HG02973 (cell line): ENCODE results near the gene RBM15.
A peak's percentile ranks its signal among the peaks of the same experiment; 100 is the strongest.

ENCODE experiments used
- ATAC-seq: cut with Tn5 transposase; IDR thresholded peaks from one replicate; pipeline ENCODE4 v1.9.1; 2021; ENCODE audit warnings: moderate library complexity; ENCODE audit not compliant: unreplicated experiment

RBM15 gene, protein sequence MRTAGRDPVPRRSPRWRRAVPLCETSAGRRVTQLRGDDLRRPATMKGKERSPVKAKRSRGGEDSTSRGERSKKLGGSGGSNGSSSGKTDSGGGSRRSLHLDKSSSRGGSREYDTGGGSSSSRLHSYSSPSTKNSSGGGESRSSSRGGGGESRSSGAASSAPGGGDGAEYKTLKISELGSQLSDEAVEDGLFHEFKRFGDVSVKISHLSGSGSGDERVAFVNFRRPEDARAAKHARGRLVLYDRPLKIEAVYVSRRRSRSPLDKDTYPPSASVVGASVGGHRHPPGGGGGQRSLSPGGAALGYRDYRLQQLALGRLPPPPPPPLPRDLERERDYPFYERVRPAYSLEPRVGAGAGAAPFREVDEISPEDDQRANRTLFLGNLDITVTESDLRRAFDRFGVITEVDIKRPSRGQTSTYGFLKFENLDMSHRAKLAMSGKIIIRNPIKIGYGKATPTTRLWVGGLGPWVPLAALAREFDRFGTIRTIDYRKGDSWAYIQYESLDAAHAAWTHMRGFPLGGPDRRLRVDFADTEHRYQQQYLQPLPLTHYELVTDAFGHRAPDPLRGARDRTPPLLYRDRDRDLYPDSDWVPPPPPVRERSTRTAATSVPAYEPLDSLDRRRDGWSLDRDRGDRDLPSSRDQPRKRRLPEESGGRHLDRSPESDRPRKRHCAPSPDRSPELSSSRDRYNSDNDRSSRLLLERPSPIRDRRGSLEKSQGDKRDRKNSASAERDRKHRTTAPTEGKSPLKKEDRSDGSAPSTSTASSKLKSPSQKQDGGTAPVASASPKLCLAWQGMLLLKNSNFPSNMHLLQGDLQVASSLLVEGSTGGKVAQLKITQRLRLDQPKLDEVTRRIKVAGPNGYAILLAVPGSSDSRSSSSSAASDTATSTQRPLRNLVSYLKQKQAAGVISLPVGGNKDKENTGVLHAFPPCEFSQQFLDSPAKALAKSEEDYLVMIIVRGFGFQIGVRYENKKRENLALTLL

DNA sequence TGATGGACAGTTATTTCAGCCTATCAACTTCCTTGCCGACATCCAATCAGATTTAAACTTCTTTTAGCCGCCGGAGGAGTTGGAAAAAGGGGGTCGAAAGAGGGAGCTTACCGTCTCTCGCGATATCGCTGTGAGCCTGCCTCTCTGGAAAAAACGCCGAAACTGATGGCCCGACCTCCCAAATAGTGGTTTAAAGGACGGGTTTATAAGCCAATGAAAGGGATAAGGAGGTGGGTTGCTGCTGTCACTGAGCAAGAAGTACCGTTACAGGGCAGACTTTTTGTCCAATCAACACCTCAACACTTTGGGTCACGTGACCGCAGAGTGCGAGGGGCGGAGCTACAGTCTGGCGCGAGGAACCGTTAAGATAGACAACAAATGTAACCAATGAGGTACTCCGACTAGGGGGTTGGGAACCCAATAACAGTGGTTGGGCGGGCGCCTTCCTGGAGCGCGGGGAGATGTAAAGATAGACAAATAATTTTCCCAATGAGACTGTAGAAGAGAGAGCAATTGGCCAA is at the start of gene RBM15:
RBM15 (plus strand) TSS at position 492 of the 521 bp plus-strand sequence; CDS start at position 521, 29 bp downstream.
- ATAC-seq, result peak; percentile 63

DNA sequence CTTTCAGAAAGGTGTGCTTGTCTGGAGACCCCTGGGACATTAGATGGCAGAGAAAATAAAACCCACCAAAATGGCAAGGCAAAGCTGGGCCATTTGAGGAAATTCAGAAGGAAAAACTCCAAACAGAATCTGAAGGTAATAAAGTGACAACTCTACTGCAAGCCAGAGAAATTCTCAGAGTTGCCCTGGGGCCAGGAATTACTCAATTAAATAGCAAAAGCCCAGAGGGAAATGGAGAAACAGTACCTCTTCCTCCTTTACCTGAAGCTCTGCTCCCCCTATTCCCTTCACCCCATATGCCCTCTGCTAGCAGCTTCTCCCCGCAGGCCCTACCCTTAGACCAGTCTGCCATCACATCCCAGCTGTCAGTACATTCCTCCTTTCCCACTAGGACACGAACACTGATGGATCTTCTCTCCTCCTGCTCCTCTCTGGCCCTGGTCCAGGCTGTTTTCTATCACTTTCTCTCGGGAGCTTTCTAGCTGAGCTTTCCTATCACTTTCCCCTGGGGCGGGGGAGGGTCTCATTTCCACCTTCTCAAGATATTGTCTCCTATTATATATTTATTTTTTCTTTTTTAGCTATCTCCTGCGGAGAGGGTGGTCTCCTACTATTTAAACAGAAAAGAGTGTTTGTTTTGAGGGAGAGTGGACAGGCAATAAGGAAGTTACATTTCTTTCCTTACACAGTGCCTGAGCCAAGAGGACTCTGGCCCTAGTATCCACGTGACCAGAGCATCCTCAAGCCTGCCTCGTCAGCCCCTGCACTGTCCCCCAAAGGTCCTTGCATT is 47.7 kb upstream of the RBM15 start:
- ATAC-seq, result no peak

DNA sequence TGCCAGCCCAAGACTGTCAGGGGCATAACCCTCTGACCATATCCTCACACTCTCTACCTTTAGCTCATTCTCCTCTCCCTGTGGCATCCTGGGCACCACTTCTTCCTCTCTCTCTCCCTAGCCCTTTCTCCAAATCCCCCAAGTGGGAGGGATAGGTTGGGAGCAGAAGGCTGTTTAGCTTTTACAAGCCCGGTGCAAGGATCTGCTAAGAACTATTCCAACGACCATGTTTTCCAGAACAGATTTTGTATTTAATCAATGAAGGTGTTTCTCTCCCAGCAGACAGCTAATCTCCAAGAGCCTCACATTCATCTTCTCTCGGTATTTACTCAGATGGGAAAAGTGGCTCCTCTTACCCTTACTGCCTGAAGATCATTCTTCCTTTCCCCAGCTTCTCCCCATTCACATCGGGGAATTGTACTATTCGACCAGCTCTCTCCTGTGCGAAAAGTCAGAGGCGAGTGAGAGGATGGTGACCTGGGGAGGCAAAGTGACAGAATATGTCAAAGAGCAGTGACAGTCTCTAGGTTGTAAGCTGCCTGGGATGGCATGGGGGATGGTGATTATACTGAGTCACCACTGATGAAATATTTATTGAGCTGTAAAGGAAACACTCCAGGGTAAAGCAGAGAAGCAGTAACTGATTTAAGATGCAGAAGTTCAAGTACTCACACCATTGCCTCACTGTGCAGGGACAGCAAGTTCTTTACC is 47.0 kb upstream of the RBM15 start:
- no peak for ATAC-seq

DNA sequence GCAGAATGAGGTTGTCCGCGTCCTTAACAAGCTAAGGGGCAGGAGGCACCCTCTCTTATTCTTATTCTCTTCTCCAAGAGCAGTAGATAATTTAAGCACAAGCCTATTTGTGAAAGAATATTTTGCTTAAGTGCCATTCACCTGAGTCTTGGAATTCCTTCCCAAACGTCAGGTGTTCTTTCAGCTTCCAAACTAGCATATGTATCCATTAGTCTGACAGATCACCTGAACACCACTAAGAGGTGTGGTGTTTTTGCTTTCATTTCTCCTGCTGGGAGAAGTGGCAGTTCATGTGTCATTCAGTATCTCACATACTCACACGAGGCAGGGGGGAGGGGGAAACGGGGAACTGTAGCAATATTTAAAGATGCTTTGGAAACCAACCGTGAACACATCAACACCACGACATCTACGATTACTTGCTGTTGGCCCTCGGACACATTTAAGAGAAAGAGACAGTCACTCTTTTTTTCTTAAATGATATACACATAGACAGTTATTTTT is 45.5 kb upstream of the RBM15 start:
- ATAC-seq, result no peak

DNA sequence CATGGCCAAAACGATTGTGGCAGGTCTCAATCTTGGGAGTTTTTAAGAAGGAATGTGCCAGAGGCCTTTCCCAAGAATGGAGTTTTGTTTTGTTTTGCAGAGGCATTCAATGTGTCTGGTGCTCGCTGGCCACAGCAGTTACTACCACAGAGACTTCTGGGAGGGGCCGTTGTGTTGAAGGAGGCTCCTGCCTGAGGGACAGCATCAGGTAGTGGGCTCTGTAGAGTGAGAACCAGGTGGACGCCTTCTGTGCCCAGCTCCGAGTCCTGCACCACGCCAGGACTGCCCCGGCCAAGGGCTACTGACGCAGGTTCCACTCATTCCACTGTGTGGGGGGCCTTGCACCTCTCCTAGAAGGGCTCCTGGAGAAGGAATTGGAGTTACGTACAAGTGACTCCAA is 44.9 kb upstream of the RBM15 start:
- no peak for ATAC-seq

DNA sequence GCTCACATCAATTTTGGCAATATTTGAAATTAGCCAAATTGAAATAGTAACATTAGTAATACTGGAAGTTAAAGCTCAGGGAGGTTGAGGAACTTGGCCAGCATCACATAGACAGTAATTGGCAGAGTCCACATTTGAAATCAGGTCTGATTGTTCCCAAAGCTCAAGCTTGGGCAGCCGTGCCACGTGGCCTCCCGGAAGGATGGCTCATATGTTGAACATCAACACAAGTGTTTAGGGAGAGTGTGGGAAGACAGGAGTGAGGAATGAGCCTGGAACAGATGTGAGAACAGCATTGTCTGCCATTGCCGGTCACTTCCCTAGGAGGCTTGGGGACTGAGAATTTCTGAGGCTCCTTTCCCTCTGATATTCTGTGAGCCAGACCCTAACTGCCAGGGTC is 40.2 kb upstream of the RBM15 start:
- ATAC-seq, result no peak

DNA sequence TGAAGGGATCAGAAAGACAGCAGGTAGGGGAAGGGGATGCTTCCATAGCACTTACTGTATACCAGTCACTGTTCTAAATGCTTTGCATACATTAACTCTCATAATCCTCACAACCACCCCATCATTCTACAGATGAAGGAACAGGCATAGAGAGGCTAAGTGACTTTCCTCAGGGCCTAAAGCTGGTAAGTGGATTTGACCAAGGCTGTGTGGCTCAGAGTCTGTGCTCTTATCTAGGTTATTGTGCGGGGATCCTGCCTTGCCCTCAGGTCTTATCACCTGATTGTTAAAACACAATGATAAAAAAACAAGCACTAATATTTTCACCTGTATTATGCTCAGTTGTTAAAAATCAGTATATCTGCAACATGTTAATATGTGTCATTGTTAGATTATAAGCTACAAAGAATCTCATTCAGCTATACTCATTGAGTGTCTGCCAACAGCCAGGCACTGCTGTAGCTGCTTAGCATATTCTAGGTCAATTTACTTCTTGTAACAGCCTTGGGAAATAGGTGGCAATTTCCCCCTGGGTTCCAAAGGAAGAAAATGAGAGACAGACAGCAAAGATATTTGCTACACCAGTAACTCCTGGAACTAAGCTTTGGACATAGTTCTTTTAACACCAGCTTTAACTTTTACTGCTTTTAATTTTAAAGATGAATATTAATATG is 38.6 kb upstream of the RBM15 start:
- no peak for ATAC-seq

DNA sequence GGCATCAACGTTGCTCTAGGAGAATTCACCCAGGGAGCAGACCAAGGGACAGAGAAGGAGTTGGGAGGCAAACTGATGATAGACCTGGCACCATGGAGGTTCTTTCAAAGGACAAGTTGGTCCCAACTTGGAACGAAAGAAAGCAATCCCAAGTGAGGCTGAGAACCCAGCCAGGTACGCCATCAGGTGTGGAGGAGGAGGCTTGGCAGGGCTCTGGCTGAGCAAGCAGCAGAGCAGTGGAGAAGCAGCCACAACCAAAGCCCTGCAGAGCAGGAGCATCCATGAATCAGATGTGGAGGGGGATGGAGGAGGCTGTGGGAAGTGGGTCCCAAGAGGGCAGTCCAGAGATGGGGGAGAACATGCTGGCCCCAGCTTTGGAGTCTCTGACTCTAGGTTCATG is 36.3 kb upstream of the RBM15 start:
- no peak for ATAC-seq

DNA sequence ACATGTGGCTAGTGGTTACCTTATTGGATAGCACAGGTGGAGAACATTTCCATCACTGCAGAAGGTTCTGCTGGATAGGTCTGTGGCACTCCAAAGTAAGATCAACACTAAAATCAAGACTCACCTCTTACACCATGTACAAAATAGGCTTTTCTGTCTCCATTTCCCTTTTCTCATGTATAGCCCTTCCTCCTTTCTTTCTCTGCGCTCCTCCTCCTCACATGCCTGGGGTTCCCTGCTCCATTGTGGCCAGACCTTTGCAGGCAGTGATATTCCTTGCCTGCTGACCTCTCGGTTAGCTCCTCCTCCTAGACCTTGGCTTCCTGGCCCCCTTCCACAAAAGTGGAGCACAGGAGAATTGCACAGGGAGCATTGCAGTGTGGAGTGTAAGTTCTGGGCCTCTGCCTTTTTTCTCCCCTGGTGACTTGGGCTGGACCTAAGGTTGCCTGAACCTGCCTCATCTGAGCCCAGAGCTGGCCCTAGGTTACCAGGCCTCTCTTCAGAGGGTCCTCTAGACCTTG is 33.2 kb upstream of the RBM15 start:
- no peak for ATAC-seq

DNA sequence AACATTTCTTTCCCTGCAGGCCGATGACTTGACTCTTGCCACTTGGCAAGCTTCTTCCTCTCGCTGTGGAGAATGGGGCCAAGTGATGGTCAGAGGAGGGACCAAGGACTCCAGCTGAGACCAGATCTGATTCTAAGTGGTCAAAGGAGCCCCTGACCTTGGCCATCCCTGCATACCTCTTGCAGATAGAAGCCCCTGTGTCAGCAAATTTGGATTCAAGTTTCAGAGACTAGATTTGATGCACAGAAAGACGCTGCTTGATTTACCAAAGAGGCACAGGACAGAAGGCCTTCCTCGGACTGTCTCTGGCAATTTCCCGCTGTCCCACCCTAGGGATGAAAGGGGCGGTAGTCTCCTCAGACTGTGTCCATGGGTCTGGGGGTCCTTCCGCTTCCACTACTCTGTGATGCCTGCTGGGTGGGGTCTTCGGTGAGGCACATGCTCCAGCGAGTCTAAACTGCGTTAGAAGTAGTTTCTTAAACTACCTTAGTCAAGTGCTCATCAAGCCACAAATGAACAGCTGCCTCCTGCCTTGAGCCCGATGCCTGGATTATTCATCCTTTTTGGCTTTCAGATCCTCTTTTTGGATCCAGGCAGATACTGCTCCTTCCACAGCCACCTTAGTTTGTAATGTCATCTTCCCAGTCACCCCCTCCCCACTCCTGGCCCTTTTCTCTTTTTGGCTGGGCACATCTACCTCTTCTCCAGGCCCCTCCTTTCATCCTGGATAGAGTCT is 31.8 kb upstream of the RBM15 start:
- ATAC-seq, result no peak

DNA sequence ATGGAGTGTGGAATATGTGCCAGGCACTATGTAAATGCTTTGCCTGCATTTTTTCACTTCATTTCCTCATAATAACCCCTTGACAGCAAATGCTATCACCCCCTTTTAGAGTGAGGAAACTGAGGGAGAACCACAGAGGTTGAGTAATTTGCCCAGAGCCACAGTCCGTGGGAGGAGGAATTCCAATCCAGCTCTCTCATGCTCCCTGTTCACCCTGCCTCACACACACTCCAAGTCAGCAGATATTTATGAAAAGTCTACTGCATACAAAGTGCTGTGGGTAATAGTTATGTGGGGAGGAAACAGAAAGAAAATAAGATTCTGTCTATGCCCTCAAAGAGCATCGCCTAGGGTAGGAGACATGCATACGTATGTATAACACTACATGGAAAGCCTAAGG is 30.9 kb upstream of the RBM15 start:
- no peak for ATAC-seq

DNA sequence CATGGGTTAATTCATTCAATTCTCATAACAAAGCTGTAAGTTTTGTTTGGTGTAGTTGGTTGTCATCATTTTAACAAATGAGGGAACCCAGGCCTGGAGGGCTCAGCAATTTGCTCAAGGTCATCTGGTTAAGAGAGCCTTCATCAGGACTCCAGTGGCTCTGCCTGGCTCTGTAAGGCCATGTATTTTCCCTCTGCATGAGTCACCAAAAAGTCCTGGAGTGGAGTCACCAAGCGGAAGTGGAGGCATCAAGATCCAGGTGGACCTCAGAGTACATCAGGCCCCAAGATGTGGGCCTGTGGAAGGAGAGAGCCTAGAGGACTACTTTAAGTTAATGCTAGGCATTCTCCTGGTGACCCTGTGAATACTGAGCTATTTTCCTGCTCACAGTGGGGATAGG is 30.0 kb upstream of the RBM15 start:
- ATAC-seq, result no peak

DNA sequence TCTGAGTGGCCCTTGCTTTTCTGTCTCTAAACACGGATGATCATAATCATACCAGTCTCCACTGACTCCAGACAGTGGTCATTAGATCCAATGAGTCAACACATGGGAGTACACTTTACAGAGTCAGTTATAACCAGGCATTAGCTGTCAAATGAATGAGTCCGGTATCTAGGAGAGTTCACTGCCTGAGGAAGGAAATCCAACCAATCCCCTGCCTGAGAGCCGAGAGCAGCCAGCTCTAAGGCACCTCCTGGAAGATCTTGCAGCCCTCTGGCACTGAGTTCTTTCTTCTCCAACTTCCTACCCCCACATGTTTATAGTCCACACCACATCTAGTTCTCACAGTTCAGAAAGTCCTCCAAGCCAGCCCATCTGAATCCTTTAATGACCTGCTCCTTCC is 29.4 kb upstream of the RBM15 start:
- no peak for ATAC-seq

DNA sequence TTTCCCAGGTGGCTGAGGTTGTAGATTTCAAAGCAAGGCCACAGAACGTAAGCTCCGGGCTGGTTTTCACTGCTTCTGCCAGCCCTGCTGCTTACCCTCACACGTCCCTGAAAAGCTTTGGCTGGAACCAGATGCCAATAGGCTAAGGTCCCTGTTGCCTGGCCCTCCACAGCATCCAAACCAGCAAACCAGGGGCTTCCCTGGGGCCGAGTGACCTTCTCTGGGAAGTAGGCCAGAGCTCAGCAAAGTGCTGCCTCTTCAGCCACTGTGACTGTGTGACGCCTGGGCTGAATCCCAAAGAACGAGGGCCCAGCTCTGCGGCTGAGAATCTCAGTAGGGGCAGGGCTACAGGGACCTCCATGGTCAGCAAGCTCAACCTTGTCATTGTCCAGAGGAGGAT is 28.9 kb upstream of the RBM15 start:
- no peak for ATAC-seq

DNA sequence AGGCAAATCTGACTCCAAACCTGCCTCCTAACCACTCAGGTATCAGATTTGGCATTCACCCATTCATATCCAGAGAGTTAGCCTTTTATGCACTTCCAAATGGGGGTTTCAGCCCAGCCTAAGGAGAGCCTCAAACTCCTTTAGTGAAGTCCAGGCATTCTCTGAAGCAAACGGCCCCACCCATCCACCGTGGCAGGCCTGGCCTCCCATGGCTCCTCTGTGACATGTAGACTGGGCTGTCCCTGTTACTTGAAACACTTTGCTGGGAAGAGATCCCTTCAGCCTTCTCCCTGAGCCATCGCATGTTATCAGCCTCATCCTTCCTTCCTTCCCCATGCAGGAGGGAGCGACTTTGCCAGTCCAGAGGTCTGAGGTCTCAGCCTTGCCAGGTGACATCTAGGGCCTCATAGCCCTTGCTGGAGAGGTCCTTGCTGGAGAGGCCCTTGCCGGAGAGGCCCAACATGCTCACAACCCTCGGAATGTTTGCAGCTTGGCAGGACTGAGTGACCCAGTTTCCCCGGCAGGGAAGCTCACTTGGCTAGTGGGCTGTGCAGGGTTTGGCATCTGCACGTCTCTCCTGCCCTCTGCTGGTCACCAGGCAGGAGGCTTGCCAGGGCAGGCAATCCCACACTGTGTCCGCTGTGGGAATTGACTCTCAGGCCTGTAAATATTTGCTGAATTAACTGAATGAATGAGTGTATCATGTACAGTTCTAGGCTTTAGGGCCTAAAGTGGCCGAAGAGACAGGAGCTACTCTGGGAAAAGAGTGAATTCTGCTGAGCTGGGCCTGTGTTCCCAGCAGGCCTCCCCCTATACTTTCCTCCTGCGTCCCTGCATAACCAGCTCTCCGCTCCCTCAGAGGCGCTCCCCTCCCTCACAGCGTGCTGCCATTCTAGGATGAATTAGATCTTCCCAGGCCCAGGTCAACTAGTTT is 26.7 kb upstream of the RBM15 start:
- ATAC-seq, result no peak

DNA sequence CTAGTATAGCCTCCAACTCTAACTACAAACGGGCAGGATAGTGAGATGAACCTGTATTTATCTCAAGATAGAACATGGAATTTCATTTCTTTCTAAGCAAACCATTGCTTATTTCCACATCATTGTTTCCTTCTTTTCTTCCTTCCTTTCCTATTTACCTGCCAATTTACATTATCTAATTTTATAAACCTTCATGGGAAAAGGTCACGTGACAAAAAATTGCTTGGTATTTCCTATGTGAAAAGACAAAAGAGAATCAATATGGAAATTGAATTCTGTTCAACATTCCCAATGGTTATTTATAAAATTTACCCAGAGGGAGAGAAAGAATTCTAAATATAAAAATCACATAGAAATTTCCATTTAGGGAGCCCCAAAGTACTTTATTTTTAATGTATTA is 22.4 kb upstream of the RBM15 start:
- no peak for ATAC-seq

DNA sequence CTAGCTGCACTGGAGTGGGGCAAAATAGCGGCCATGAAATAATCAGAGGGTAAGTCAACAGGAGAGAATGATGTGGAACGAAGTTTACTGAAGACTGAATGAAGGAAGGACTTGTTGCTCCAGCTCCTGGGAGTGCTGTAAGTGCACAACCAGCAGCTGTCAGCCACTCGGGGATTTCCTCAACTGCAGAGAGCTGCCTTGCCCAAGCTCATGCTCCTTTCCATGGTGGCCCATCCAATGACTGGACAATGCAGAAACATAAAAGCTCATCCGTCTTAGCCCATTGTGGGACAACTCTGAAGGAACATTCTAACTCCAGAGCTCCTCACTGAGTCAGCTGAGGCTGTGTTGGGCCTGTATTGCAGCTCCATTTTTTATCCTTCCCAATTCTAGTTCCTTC is 21.1 kb upstream of the RBM15 start:
- ATAC-seq, result no peak
